Measurements from ENCODE around the gene ZNF423.

- no peak for TF ChIP-seq CTCF (conservative IDR thresholded peaks at IDR 0.05 in 1 of 2, IDR thresholded peaks at IDR 0.05 in 1 of 2; ENCODE audit: extremely low read depth in 1 of 2, insufficient read depth in 1 of 2, low read depth in 1 of 2, low read length in 2 of 2)
- no peak for TF ChIP-seq EZH2 (IDR thresholded peaks at IDR 0.05; ENCODE audit: borderline replicate concordance, low read length)
Observed at GRCh38 chr16:49562228-49562627, 293.7 kb downstream of the ZNF423 start.
